HG02588 (cell line): ENCODE measurements around the gene CAMTA1.

Experiments used
- ATAC-seq: cut with Tn5 transposase; IDR thresholded peaks from one replicate; pipeline ENCODE4 v1.9.1; 2021; ENCODE audit warnings: mild to moderate bottlenecking, moderate library complexity; ENCODE audit not compliant: unreplicated experiment

The CAMTA1 gene

GRCh38 chr1:7795406-7795805 is 1010.2 kb downstream of the CAMTA1 start:
- ATAC-seq: no peak

GRCh38 chr1:7805460-7805859 is 1020.2 kb downstream of the CAMTA1 start:
- no peak for ATAC-seq

- ATAC-seq: no peak
Observed at GRCh38 chr1:7808253-7808844, 1023.1 kb downstream of the CAMTA1 start.

- ATAC-seq: no peak
Observed at GRCh38 chr1:7809742-7810141, 1024.5 kb downstream of the CAMTA1 start.

GRCh38 chr1:7810395-7810794 is 1025.1 kb downstream of the CAMTA1 start:
- no peak for ATAC-seq

- no peak for ATAC-seq
Observed at GRCh38 chr1:7811476-7811875, 1026.2 kb downstream of the CAMTA1 start.

- ATAC-seq: no peak
Observed at GRCh38 chr1:7813677-7814373, 1028.6 kb downstream of the CAMTA1 start.
